Coronary artery (tissue), 2 donors: ENCODE results near the gene SETD1A.
"Not testable (repeated sequence)": the region's sequence is repeated elsewhere in the genome, so short reads cannot be mapped to it uniquely, and the experiment has no call there.

ENCODE experiments used
- DNase-seq: peaks from one replicate; pipeline ENCODE4 v3.0.0-alpha.2; 2017; ENCODE audit warnings: low spot score
- H3K27ac ChIP-seq, 2 donors: fragments of 200-600 bp; sonication (generic); one replicate each; pipeline ENCODE4 v1.5.1; 2016 to 2019
- H3K4me3 ChIP-seq: fragments of 200-600 bp; sonication (generic); 2 replicates; pipeline ENCODE4 v1.5.1; 2016; ENCODE audit warnings: mild to moderate bottlenecking, moderate library complexity
- CTCF ChIP-seq: fragments of 200-600 bp; sonication (generic); IDR thresholded peaks from one replicate; pipeline ENCODE4 v1.5.1; 2019; ENCODE audit warnings: antibody characterized with exemption

Gene SETD1A

GRCh38 chr16:31016018-31016417 is 58.5 kb downstream of the SETD1A start:
- Histone ChIP-seq H3K4me3 (no peak overlapping the region), H3K27ac (no peak overlapping the region)
- no peak for TF ChIP-seq CTCF
- DNase-seq = no peak

- H3K27ac ChIP-seq, H3K4me3 ChIP-seq, DNase-seq: not testable (repeated sequence)
Observed at GRCh38 chr16:31017756-31018155, 60.2 kb downstream of the SETD1A start.

GRCh38 chr16:31020536-31020935 is 63.0 kb downstream of the SETD1A start:
- H3K27ac ChIP-seq = no peak overlapping the region
- TF ChIP-seq CTCF = no peak
- DNase-seq = no peak
- H3K4me3 ChIP-seq = no peak overlapping the region

GRCh38 chr16:31022544-31023251 is 65.1 kb downstream of the SETD1A start:
- DNase-seq = no peak
- no peak overlapping the region for H3K27ac ChIP-seq
- TF ChIP-seq CTCF = no peak
- H3K4me3 ChIP-seq = no peak overlapping the region

- H3K27ac ChIP-seq = no peak overlapping the region
- no peak for TF ChIP-seq CTCF
- no peak for DNase-seq
- no peak overlapping the region for H3K4me3 ChIP-seq
Observed at GRCh38 chr16:31023252-31023602, 65.7 kb downstream of the SETD1A start.

- Histone ChIP-seq H3K4me3 (no peak overlapping the region), H3K27ac (no peak overlapping the region)
- no peak for TF ChIP-seq CTCF
- no peak for DNase-seq
Observed at GRCh38 chr16:31023627-31024226, 66.2 kb downstream of the SETD1A start.

- DNase-seq = no peak
- Histone ChIP-seq H3K27ac (no peak overlapping the region), H3K4me3 (no peak overlapping the region)
- TF ChIP-seq CTCF = no peak
Observed at GRCh38 chr16:31025339-31025738, 67.8 kb downstream of the SETD1A start.
